Measurements from ENCODE around the gene YKT6.

The YKT6 gene

DNA sequence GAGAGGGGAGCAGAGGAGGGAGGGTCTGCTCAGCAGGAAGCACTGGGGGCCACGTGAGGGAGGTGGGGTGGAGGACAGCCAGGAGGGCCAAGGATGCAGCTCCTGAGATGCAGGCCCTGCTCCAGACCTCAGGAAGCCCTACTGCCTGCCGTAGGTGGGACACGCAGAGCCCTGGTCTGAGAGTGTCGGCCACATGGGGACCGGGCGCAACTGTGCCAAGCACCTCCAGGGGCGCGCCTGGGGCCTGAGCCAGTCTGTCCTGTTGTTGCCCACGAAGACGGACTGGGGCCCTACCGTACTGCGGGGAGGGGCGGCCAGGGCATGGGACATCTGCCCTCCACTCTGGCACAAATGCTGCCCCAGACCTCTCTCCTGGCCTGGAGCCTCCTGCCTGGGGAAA, 31.6 kb downstream of the YKT6 start:
- no peak overlapping the region for H3K4me3 ChIP-seq (replicated peaks; ENCODE audit: low read depth, low read length)
- TF ChIP-seq, protein P1, sequence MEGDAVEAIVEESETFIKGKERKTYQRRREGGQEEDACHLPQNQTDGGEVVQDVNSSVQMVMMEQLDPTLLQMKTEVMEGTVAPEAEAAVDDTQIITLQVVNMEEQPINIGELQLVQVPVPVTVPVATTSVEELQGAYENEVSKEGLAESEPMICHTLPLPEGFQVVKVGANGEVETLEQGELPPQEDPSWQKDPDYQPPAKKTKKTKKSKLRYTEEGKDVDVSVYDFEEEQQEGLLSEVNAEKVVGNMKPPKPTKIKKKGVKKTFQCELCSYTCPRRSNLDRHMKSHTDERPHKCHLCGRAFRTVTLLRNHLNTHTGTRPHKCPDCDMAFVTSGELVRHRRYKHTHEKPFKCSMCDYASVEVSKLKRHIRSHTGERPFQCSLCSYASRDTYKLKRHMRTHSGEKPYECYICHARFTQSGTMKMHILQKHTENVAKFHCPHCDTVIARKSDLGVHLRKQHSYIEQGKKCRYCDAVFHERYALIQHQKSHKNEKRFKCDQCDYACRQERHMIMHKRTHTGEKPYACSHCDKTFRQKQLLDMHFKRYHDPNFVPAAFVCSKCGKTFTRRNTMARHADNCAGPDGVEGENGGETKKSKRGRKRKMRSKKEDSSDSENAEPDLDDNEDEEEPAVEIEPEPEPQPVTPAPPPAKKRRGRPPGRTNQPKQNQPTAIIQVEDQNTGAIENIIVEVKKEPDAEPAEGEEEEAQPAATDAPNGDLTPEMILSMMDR (IDR thresholded peaks at IDR 0.05; ENCODE audit: low read depth, low read length, missing control alignments), result no peak
- DNase-seq (ENCODE audit: extremely low read depth, low read depth), result no peak

DNA sequence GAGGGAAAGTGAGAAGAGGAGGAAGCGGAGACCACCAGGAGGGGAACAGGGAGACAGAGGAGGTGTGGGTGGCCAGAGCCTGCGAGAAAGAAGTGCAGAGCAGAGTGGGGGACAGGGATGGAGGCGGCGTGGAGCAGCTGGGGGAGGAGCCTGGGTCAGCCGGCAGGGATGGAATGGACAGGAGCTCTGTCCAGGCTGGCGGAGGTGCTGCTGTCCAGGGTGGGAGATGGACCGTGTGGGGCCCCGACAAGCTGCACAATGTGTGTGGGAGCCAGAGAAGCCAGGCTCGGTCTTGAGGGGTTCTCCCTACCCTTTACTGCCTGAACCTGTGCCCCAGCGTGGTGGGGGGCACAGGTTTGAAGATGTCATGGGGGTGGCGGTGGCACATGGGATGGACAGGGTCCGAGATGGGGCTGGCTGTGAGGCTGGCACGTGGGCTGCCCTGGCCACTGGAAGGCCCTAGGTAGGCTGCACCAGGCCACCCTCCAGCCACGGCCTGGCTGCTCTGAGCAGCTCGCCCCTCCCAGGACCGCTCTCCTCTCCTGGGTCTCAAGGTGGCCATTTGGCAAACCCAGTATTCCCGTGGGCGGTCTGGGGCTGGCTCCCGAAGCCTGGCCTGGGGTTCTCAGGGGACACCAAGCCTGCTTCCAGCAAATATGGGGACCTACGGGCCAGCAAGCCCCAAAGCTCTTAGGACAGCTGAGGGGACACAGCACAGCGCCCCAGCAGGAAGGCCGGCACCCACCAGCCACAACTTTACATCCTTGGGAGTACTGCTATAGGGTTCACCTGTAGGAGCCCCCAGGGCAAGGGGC, 32.3 kb downstream of the YKT6 start:
- H3K4me3 ChIP-seq (replicated peaks; ENCODE audit: low read depth, low read length), result no peak overlapping the region
- TF ChIP-seq, protein P1 (IDR thresholded peaks at IDR 0.05; ENCODE audit: low read depth, low read length, missing control alignments), result no peak
- no peak for DNase-seq (ENCODE audit: extremely low read depth, low read depth)

DNA sequence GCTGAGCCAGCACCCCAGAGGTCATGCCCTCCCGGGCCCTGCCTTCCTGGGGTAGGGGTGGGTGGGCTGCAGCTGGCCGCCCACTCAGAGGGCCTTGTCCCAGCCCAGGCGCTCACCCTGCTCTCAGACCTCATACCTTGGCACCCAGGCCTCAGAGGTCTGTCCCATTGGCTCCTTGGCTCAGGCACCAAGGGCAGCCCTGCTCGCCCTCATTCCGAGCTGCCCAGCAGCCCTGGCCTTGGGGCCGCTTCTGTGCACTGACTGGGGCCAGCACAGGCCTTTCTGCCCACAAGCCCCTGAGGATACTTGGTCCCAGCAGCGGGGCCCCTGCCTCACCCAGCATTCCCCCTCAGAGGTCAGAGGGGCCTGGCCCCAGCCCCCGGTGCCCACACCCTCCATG, 34.3 kb downstream of the YKT6 start:
- TF ChIP-seq, protein P1 (IDR thresholded peaks at IDR 0.05; ENCODE audit: low read depth, low read length, missing control alignments), result no peak
- H3K4me3 ChIP-seq (replicated peaks; ENCODE audit: low read depth, low read length), result no peak overlapping the region
- DNase-seq (ENCODE audit: extremely low read depth, low read depth), result no peak

DNA sequence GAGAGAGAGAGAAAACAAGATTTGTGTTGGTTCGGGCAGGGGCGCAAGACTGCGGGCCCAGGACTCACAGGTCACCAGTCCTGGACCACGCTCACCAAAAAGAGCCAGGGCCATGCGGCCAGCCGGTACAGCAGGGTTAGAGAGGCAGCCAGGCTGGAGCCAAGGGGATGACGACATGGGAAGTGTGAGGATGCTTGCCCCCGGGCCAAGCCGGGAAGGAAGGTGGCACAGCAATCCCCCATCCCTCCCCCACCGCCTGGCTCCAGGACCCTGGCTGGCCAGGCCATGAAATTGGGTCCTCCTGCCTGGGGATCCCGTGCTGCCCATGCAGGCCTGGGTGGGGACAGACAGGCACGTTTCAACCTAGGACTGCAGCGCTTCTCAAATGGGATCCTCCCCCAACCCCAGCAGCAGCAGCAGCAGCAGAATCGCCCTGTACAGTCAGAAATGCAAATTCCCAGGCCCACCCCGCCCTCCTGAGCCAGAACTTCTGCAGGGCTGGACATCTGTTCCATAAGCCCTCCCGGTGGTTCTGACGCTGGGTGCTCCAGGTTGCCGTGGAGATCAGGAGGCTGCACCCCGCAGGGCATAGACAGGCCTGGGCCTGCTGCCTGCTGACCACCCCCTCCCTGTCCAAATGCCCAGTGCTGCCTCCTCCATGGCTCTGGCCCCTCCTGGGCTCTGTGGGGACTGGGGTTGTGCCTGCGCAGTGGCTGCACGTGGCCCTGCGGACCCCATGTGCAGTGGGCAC, 35.0 kb downstream of the YKT6 start:
- H3K4me3 ChIP-seq (replicated peaks; ENCODE audit: low read depth, low read length), result no peak overlapping the region
- no peak for DNase-seq (ENCODE audit: extremely low read depth, low read depth)
- TF ChIP-seq, protein P1 (IDR thresholded peaks at IDR 0.05; ENCODE audit: low read depth, low read length, missing control alignments), result no peak

DNA sequence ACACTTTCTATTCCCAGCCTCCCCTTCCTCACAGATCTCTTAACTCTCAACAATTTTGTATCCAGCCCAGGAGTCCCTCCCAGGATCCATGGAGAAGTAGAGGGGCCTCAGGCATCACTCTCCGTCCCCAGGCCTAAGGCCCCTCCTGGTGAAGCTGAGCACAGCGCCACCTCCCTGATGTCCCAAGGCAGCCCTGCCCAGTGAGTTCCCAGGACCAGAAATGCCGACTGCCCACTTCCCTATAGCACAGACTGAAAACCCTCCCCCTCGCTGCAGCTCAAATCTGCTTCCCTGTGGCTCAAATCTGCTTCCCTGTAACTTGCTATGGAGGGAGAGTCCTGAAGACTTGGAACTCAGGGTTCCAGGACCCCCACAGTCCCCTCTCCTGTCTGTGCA, 35.6 kb downstream of the YKT6 start:
- TF ChIP-seq, protein P1 (IDR thresholded peaks at IDR 0.05; ENCODE audit: low read depth, low read length, missing control alignments), result no peak
- no peak overlapping the region for H3K4me3 ChIP-seq (replicated peaks; ENCODE audit: low read depth, low read length)
- DNase-seq (ENCODE audit: extremely low read depth, low read depth), result no peak

DNA sequence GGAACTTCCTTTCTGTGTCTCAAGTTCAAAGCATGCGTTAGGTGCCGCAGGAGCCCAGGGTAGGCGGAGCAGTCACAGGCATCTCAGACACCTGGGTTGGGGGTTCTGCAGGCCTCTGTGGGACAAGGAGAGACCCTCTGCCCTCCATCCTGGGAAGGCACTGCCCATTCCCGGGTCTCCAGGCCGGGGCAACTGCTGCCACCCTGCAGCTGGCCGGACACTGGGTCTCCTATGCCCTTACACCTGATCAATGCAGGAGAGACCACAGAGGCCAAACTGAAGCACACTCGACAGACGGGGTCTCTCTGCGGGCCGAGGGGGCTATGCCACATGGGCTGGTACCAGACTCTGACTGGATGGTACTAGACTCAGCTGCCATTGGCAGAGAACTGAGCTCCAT, 36.9 kb downstream of the YKT6 start:
- TF ChIP-seq, protein P1 (IDR thresholded peaks at IDR 0.05; ENCODE audit: low read depth, low read length, missing control alignments), result no peak
- no peak for DNase-seq (ENCODE audit: extremely low read depth, low read depth)
- no peak overlapping the region for H3K4me3 ChIP-seq (replicated peaks; ENCODE audit: low read depth, low read length)

All from HFF-Myc (cell line).